Panc1 (cell line): ENCODE measurements around the gene ASTN2. TPM values are rescaled to one million over a fixed set of nuclear protein-coding genes. Genes with fewer than 3 reads are reported as not detected.

Source experiments
- ATAC-seq: fragments of 200-7000 bp; cut with Tn5 transposase; 2 replicates; pipeline ENCODE4 v1.9.1; 2020; ENCODE audit warnings: mild to moderate bottlenecking, moderate library complexity
- BruUV-seq: library from RNA; stranded (reverse); fragments of 400-500 nt; replicated peaks from 2 replicates; lab custom pipeline; 2021; lab: Mats Ljungman, UMichigan
- CTCF ChIA-PET: fragments of 300-600 bp; sonication (Branson Sonifier 250); formaldehyde crosslinking; loops from one replicate; lab custom pipeline; 2022; ENCODE audit warnings: antibody characterized with exemption; lab: Charles Lee
- POLR2A ChIA-PET: fragments of 300-600 bp; sonication (Branson Sonifier 250); formaldehyde crosslinking; loops from one replicate; lab custom pipeline; 2022; ENCODE audit warnings: antibody characterized with exemption; lab: Charles Lee
- DNase-seq: peaks from one replicate; pipeline ENCODE4 v3.0.0-alpha.2; 2010; ENCODE audit warnings: low read depth, low spot score
- H3K27ac ChIP-seq: 2 replicates; pipeline ENCODE4 v1.5.1; 2011; ENCODE audit warnings: mild to moderate bottlenecking, low read length, inconsistent platforms
- H3K27me3 ChIP-seq: fragments of 200-500 bp; sonication (Bioruptor generic); 2 replicates; pipeline ENCODE4 v1.6.0; 2014; ENCODE audit warnings: low read length, inconsistent platforms; ENCODE audit not compliant: control insufficient read depth, insufficient read depth
- H3K36me3 ChIP-seq: fragments of 200-500 bp; sonication (Bioruptor generic); 2 replicates; pipeline ENCODE4 v1.5.1; 2014; ENCODE audit warnings: inconsistent platforms, mild to moderate bottlenecking, low read length, moderate library complexity; ENCODE audit not compliant: control insufficient read depth, insufficient read depth
- H3K4me1 ChIP-seq: 2 replicates; pipeline ENCODE4 v1.5.1; 2011; ENCODE audit warnings: inconsistent platforms, mild to moderate bottlenecking, low read length, moderate library complexity; ENCODE audit not compliant: control insufficient read depth, insufficient read depth
- H3K4me3 ChIP-seq, 2 experiments: 2 replicates each; pipeline ENCODE4 v1.5.1; 2011 to 2012; ENCODE audit warnings: low read depth in 2 of 2, low read length in 2 of 2, mild to moderate bottlenecking in 2 of 2, inconsistent platforms in 1 of 2, moderate library complexity in 1 of 2
- H3K9me3 ChIP-seq: fragments of 200-500 bp; sonication (Bioruptor generic); 2 replicates; pipeline ENCODE4 v1.5.1; 2014; ENCODE audit warnings: low read depth, mild to moderate bottlenecking, inconsistent platforms, low read length, moderate library complexity; ENCODE audit not compliant: control insufficient read depth, insufficient read depth
- CTCF ChIP-seq: fragments of 450-650 bp; IDR thresholded peaks from 2 replicates; pipeline ENCODE4 v1.5.1; 2017; ENCODE audit warnings: mild to moderate bottlenecking
- POLR2AphosphoS5 ChIP-seq: IDR thresholded peaks from 2 replicates; pipeline ENCODE4 v1.6.1; 2012; ENCODE audit warnings: mild to moderate bottlenecking, low read depth, low read length, moderate library complexity
- REST ChIP-seq, 2 experiments: IDR thresholded peaks; 2 replicates each; pipeline ENCODE4 v1.6.1; 2011 to 2012; ENCODE audit warnings: low read depth in 2 of 2, control low read depth in 1 of 2, low read length in 1 of 2, mild to moderate bottlenecking in 1 of 2, moderate library complexity in 1 of 2; ENCODE audit not compliant: insufficient read depth in 1 of 2
- SIN3A ChIP-seq: IDR thresholded peaks from 2 replicates; pipeline ENCODE4 v1.6.1; 2012; ENCODE audit warnings: low read depth, mild to moderate bottlenecking, low read length, moderate library complexity, borderline replicate concordance; ENCODE audit not compliant: insufficient read depth
- TCF7L2 ChIP-seq: IDR thresholded peaks from 2 replicates; pipeline ENCODE4 v1.6.1; 2011; ENCODE audit warnings: mild to moderate bottlenecking, low read depth, low read length, inconsistent platforms
- in situ Hi-C: cut with HindIII; loops from 2 replicates; pipeline ENCODE4 v1.10.0; 2016; ENCODE audit warnings: low sequenced_read_pairs, low pct_unique_long_range_greater_than_20kb
- intact Hi-C: fragments of 100-400 bp; cut with micrococcal nuclease; formaldehyde crosslinking; loops from one replicate; pipeline ENCODE4 v1.10.0; 2022; ENCODE audit not compliant: unreplicated experiment
- total RNA-seq: library from RNA; stranded (reverse); gene quantifications from one replicate; pipeline ENCODE4 v1.2.1, GENCODE V29; 2021; ENCODE audit not compliant: unreplicated experiment

The ASTN2 gene
- total RNA-seq, 1 experiment from 2014 or later: 3.9 TPM

GRCh38 chr9:117395151-117395650, 19.7 kb downstream of the ASTN2 start:
- H3K36me3 ChIP-seq: no peaks in the 10 kb centered on the region
- ChIA-PET CTCF (no interaction called here), POLR2A (no interaction called here)
- DNase-seq: no peak
- intact Hi-C loops: no loop called here
- no peak for ATAC-seq
- H3K4me1 ChIP-seq: no peaks in the 10 kb centered on the region
- BruUV-seq: no TSS peak
- H3K27me3 ChIP-seq: no peaks in the 10 kb centered on the region; the same call in 1 of the 2 replicates
- no peak overlapping the region for H3K4me3 ChIP-seq
- no peaks in the 10 kb centered on the region for H3K9me3 ChIP-seq
- no peak overlapping the region for H3K27ac ChIP-seq
- no peak for TF ChIP-seq CTCF
- no peak for TF ChIP-seq POLR2AphosphoS5
- TF ChIP-seq REST (IDR thresholded peaks at IDR 0.05; ENCODE audit: insufficient read depth in 1 of 2, low read depth in 2 of 2, low read length in 1 of 2): no peak
- no peak for TF ChIP-seq TCF7L2
- TF ChIP-seq SIN3A: no peak
- in situ Hi-C loops: no loop called here

GRCh38 chr9:117394655-117395054, 20.2 kb downstream of the ASTN2 start:
- in situ Hi-C loops (no loop called here), intact Hi-C loops (no loop called here)
- Histone ChIP-seq H3K4me1 (no peaks in the 10 kb centered on the region), H3K36me3 (no peaks in the 10 kb centered on the region), H3K4me3 (no peak overlapping the region), H3K9me3 (no peaks in the 10 kb centered on the region), H3K27me3 (no peaks in the 10 kb centered on the region; the same call in 1 of the 2 replicates), H3K27ac (no peak overlapping the region)
- no TSS peak for BruUV-seq
- POLR2A ChIA-PET: no interaction called here
- TF ChIP-seq POLR2AphosphoS5 (no peak), SIN3A (no peak)
- no peak for DNase-seq
- ATAC-seq: no peak
- CTCF ChIA-PET: no interaction called here

GRCh38 chr9:117392992-117393391, 21.9 kb downstream of the ASTN2 start:
- no peak for DNase-seq
- no peak for ATAC-seq
- intact Hi-C loops: no loop called here
- no TSS peak for BruUV-seq
- TF ChIP-seq TCF7L2: no peak
- TF ChIP-seq SIN3A: no peak
- no peak for TF ChIP-seq CTCF
- TF ChIP-seq POLR2AphosphoS5: no peak
- TF ChIP-seq REST (IDR thresholded peaks at IDR 0.05; ENCODE audit: insufficient read depth in 1 of 2, low read depth in 2 of 2, low read length in 1 of 2): no peak
- H3K27me3 ChIP-seq: no peaks in the 10 kb centered on the region; the same call in 1 of the 2 replicates
- ChIA-PET POLR2A (no interaction called here), CTCF (no interaction called here)
- no peaks in the 10 kb centered on the region for H3K36me3 ChIP-seq
- in situ Hi-C loops: no loop called here
- H3K4me1 ChIP-seq: no peaks in the 10 kb centered on the region
- H3K27ac ChIP-seq: no peak overlapping the region
- no peaks in the 10 kb centered on the region for H3K9me3 ChIP-seq
- H3K4me3 ChIP-seq: no peak overlapping the region
